SH-SY5Y (cell line): ENCODE data around the gene UBE2C.

Experiments used
- GATA2 ChIP-seq: IDR thresholded peaks from 2 replicates; pipeline ENCODE4 v1.6.1; 2011; ENCODE audit warnings: mild to moderate bottlenecking, low read depth, low read length
- GATA3 ChIP-seq: IDR thresholded peaks from 2 replicates; pipeline ENCODE4 v1.6.1; 2011; ENCODE audit warnings: low read depth, mild to moderate bottlenecking, low read length, moderate library complexity

DNA sequence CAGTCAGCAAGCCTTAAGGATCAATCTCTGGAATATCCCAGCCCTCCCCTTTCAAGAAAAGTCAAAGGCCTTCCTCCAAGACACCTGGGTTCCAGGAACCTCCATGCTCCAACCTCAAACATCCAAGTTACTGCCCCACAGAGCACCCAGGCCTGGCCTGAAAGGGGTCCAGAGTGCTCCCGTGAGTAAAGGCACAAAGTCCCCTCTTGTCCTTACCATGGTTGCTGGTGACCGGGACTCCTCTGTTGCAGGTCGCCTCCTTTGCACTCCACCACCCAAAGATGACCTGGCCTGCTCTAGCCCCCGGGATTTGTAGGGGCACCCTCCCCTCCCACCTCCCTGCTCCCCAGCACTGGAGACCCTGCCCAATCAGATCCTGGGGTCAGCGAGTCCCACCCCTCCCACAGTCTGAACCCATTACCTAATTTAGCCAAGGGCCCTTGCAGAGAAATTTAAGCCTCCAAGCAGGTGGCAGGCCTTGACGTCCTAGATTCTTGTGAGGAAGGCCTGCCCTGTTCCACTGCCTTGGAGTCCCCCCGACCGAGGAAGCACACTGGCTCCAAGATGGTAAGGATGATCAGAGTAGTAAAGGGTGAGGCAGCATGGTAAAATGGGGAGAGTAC, 14.7 kb downstream of the UBE2C start, which contains the start of gene TNNC2:
- no peak for TF ChIP-seq GATA2
- no peak for TF ChIP-seq GATA3
